ENCODE measurements around the gene DUSP1. TPM values are rescaled to one million over a fixed set of nuclear protein-coding genes. Genes with fewer than 3 reads are reported as not detected.

The DUSP1 gene
- total and polyA plus RNA-seq, 10 of the 15 experiments (the other 5 are each of a cell fraction or from before 2014, with no cell fraction given) = 1.4 to 6.2 (median 3.9) TPM

DNA sequence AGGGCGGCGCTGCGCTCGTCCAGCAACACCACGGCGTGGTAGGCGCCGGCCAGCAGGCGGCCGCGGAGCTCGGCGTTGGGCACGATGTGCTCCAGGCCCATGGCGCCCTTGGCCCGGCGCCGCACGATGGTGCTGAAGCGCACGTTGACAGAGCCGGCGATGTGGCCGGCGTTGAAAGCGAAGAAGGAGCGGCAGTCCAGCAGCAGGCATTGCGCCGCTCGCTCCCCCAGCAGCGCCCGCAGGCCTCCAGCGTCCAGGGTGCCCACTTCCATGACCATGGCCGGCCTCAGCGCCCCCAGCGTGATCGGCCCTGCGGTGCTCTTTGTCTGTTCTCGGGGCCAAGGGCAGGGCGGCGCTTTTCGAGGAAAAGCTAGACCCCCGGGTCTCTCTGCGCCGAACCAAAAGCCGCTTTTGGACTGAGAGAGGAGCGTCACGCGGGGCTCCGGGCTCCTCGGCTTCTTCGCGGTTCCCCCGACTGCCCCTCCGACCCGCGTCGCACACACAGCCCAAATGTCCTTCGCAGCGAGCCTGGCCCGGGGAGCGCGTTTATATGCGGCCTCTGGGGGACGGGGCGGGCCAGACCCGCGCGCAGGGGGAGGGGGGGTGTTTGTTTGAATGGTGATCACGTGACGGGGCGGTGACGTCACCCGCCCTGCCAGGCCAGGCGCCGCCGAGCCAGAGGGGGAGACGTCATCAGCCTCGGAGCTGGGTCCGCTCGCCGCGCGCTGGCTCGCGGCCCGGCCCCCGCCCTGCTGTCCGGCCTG, at the start of gene DUSP1 (continued):
- TF ChIP-seq, protein P1, sequence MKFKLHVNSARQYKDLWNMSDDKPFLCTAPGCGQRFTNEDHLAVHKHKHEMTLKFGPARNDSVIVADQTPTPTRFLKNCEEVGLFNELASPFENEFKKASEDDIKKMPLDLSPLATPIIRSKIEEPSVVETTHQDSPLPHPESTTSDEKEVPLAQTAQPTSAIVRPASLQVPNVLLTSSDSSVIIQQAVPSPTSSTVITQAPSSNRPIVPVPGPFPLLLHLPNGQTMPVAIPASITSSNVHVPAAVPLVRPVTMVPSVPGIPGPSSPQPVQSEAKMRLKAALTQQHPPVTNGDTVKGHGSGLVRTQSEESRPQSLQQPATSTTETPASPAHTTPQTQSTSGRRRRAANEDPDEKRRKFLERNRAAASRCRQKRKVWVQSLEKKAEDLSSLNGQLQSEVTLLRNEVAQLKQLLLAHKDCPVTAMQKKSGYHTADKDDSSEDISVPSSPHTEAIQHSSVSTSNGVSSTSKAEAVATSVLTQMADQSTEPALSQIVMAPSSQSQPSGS (IDR thresholded peaks at IDR 0.05; ENCODE audit: low read length) = peak; percentile 22; the same call in 1 of the 2 replicates
- TF ChIP-seq JUND (IDR thresholded peaks at IDR 0.05; ENCODE audit: low read depth, low read length) (peak; percentile 81), MEF2B (IDR thresholded peaks at IDR 0.05; ENCODE audit: partially characterized antibody, poor library complexity, severe bottlenecking) (no peak), RAD51 (IDR thresholded peaks at IDR 0.05) (peak; percentile 94), SMC3 (IDR thresholded peaks at IDR 0.05; ENCODE audit: borderline replicate concordance, low read length) (peak; percentile 41; the same call in 1 of the 2 replicates), RFX5 (IDR thresholded peaks at IDR 0.05; ENCODE audit: low read depth, low read length) (0 out of 2 replicates have a peak, but pooled peaks have one; percentile 10), ZZZ3 (IDR thresholded peaks at IDR 0.05; ENCODE audit: control insufficient read depth, insufficient read length, low read depth) (no peak)
- TF ChIP-seq, protein P2, sequence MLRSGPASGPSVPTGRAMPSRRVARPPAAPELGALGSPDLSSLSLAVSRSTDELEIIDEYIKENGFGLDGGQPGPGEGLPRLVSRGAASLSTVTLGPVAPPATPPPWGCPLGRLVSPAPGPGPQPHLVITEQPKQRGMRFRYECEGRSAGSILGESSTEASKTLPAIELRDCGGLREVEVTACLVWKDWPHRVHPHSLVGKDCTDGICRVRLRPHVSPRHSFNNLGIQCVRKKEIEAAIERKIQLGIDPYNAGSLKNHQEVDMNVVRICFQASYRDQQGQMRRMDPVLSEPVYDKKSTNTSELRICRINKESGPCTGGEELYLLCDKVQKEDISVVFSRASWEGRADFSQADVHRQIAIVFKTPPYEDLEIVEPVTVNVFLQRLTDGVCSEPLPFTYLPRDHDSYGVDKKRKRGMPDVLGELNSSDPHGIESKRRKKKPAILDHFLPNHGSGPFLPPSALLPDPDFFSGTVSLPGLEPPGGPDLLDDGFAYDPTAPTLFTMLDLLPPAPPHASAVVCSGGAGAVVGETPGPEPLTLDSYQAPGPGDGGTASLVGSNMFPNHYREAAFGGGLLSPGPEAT (IDR thresholded peaks at IDR 0.05; ENCODE audit: low read depth) = no peak

Measured in GM12878 (cell line).